Sigmoid colon (tissue), 7 donors: ENCODE results near the gene LXN. TPM values are rescaled to one million over a fixed set of nuclear protein-coding genes. Genes with fewer than 3 reads are reported as not detected.

Source experiments
- DNase-seq: peaks from one replicate; pipeline ENCODE4 v3.0.0-alpha.2; 2019
- H3K27ac ChIP-seq, 4 donors: fragments of 200-600 bp; sonication (generic); one replicate each; pipeline ENCODE4 v1.5.1; 2016 to 2019; ENCODE audit warnings: mild to moderate bottlenecking in 1 of 4
- H3K27me3 ChIP-seq, 3 donors: fragments of 200-600 bp; sonication (generic); one replicate each; pipeline ENCODE4 v1.5.1; 2019; ENCODE audit warnings: mild to moderate bottlenecking in 1 of 3
- H3K36me3 ChIP-seq, 4 donors: fragments of 200-600 bp; sonication (generic); one replicate each; pipeline ENCODE4 v1.5.1; 2016 to 2019
- H3K4me1 ChIP-seq, 4 donors: fragments of 200-600 bp; sonication (generic); one replicate each; pipeline ENCODE4 v1.5.1; 2017 to 2019
- H3K4me3 ChIP-seq, 4 donors: fragments of 200-600 bp; sonication (generic); one replicate each; pipeline ENCODE4 v1.5.1; 2017 to 2019; ENCODE audit warnings: mild to moderate bottlenecking in 2 of 4, moderate library complexity in 1 of 4
- H3K9me3 ChIP-seq, 4 donors: fragments of 200-600 bp in 3 of 4; sonication (generic) in 3 of 4; one replicate each; pipeline versions ENCODE4 v1.5.1 to v1.6.1; 2013 to 2019
- CTCF ChIP-seq, 4 experiments: fragments of 450-650 bp in 3 of 4; fragments of 200-600 bp in 1 of 4; IDR thresholded peaks; one replicate each; pipeline ENCODE4 v1.5.1; 2016 to 2019; ENCODE audit warnings: antibody characterized with exemption in 4 of 4, mild to moderate bottlenecking in 3 of 4, moderate library complexity in 2 of 4
- EP300 ChIP-seq, 4 donors: sonication (generic); formaldehyde crosslinking; IDR thresholded peaks; one replicate each; pipeline ENCODE4 v1.6.1; 2017; ENCODE audit warnings: antibody characterized with exemption in 4 of 4
- POLR2A ChIP-seq, 2 donors: fragments of 450-650 bp; IDR thresholded peaks; one replicate each; pipeline ENCODE4 v1.6.1; 2016; ENCODE audit warnings: antibody characterized with exemption in 2 of 2, mild to moderate bottlenecking in 2 of 2, moderate library complexity in 2 of 2
- POLR2AphosphoS5 ChIP-seq, 4 donors: sonication (generic); formaldehyde crosslinking; IDR thresholded peaks; one replicate each; pipeline ENCODE4 v1.6.1; 2017; ENCODE audit warnings: antibody characterized with exemption in 4 of 4
- WGBS, 2 donors: extraction: QIAGEN DNeasy Blood & Tissue Kit; methylation state at CpG; one replicate each; pipeline ENCODE4 v1.1.7; 2013; 5-methylcytosine and 5-hydroxymethylcytosine counted together
- intact Hi-C: fragments of 100-400 bp; cut with DNase I; formaldehyde crosslinking; loops from one replicate; pipeline ENCODE4 v1.15.1; 2023
- polyA plus RNA-seq, 3 donors: library from polyadenylated mRNA; stranded (reverse); fragments of 200-250 nt; gene quantifications; one replicate each; pipeline ENCODE4 v1.2.3, GENCODE V29; 2013
- total RNA-seq, 4 donors: library from RNA; depleted of rRNA; stranded (reverse); fragments of >200 nt; gene quantifications; one replicate each; pipeline ENCODE4 v1.1.0, GENCODE V29; 2016
- donor health status: healthy with polysubstance abuse.
- donor health status: Bipolar disorder and iron deficiency.
- donor health status: healthy.

Gene LXN
- 10 to 100 TPM in 1 of 4 donors, 1 to 10 TPM in 3; 8.6 to 13.2 (median 9.0) TPM for total RNA-seq
- polyA plus RNA-seq: 10 to 100 TPM; 32.7 to 97.3 (median 74.5) TPM

- peaks cover 0 to 18% (median 13%) of the 10 kb centered on the region in 4 donors for H3K4me1 ChIP-seq
- peaks cover 0 to 39% (median 0%) of the 10 kb centered on the region in 4 donors for H3K36me3 ChIP-seq
- intact Hi-C loops: no loop called here
- TF ChIP-seq POLR2AphosphoS5 (IDR thresholded peaks at IDR 0.05): peak in 3 of 4 donors; percentile 51 to 68 (median 68)
- TF ChIP-seq EP300 (IDR thresholded peaks at IDR 0.05): no peak
- peak in 1 of 2 donors; percentile 60 for TF ChIP-seq POLR2A (IDR thresholded peaks at IDR 0.05)
- peak in 3 of 4 experiments; percentile 36 to 58 (median 45) for TF ChIP-seq CTCF (IDR thresholded peaks at IDR 0.05)
- peak within 1 kb of the TSS; percentile 73 to 88 (median 79) for H3K27ac ChIP-seq
- H3K9me3 ChIP-seq: no peaks in the 10 kb centered on the region
- WGBS, 2 donors: 2 to 5% methylated on average over 30 of the region's 30 CpGs
- peak; percentile 88 for DNase-seq
- no peaks in the 10 kb centered on the region for H3K27me3 ChIP-seq
- peak within 1 kb of the TSS; percentile 32 to 61 (median 56) for H3K4me3 ChIP-seq
These were observed at the start of gene LXN for GRCh38 chr3:158672215-158673176. TSS of gene LXN (minus strand) at chr3:158672648. CDS start at chr3:158672478, 170 bp downstream.

GRCh38 chr3:158722108-158722507, 49.7 kb upstream of the LXN start:
- Histone ChIP-seq H3K36me3 (no peaks in the 10 kb centered on the region), H3K4me3 (no peak overlapping the region), H3K27ac (peak overlapping the region in 2 of 4 donors; percentile 67 to 73), H3K4me1 (peaks cover 0 to 60% (median 43%) of the 10 kb centered on the region in 4 donors), H3K27me3 (no peaks in the 10 kb centered on the region), H3K9me3 (no peaks in the 10 kb centered on the region)
- intact Hi-C loops: no loop called here
- no peak for DNase-seq
- no peak for TF ChIP-seq POLR2AphosphoS5 (IDR thresholded peaks at IDR 0.05)
- WGBS, 2 donors: 83 to 95% methylated on average over 1 of the region's 1 CpG

GRCh38 chr3:158718490-158719170, 46.2 kb upstream of the LXN start:
- Histone ChIP-seq H3K36me3 (no peaks in the 10 kb centered on the region), H3K27me3 (no peaks in the 10 kb centered on the region), H3K4me3 (no peak overlapping the region), H3K27ac (no peak overlapping the region), H3K9me3 (no peaks in the 10 kb centered on the region), H3K4me1 (peaks cover 0 to 34% (median 20%) of the 10 kb centered on the region in 4 donors)
- WGBS, 2 donors: 62 to 78% methylated on average over 5 of the region's 5 CpGs
- intact Hi-C loops: no loop called here
- no peak for TF ChIP-seq EP300 (IDR thresholded peaks at IDR 0.05)
- no peak for TF ChIP-seq CTCF (IDR thresholded peaks at IDR 0.05)
- TF ChIP-seq POLR2A (IDR thresholded peaks at IDR 0.05): no peak
- TF ChIP-seq POLR2AphosphoS5 (IDR thresholded peaks at IDR 0.05): no peak
- no peak for DNase-seq

- H3K9me3 ChIP-seq: no peaks in the 10 kb centered on the region
- WGBS, 2 donors: 94 to 95% methylated on average over 2 of the region's 2 CpGs
- no peaks in the 10 kb centered on the region for H3K27me3 ChIP-seq
- no peak overlapping the region for H3K4me3 ChIP-seq
- H3K36me3 ChIP-seq: peaks cover 0 to 9% (median 0%) of the 10 kb centered on the region in 4 donors
- H3K4me1 ChIP-seq: peaks cover 0 to 27% (median 14%) of the 10 kb centered on the region in 4 donors
- intact Hi-C loops: no loop called here
- peak overlapping the region in 3 of 4 donors; percentile 50 to 66 (median 61) for H3K27ac ChIP-seq
- DNase-seq: no peak
- TF ChIP-seq POLR2A (IDR thresholded peaks at IDR 0.05) (no peak), CTCF (IDR thresholded peaks at IDR 0.05) (no peak), POLR2AphosphoS5 (IDR thresholded peaks at IDR 0.05) (no peak)
These were observed 45.1 kb upstream of the LXN start for GRCh38 chr3:158717576-158717975.

GRCh38 chr3:158713094-158713499, 40.6 kb upstream of the LXN start:
- DNase-seq: no peak
- no peak overlapping the region for H3K4me3 ChIP-seq
- peaks cover 0 to 31% (median 26%) of the 10 kb centered on the region in 4 donors for H3K4me1 ChIP-seq
- peak overlapping the region; percentile 11 to 58 (median 26) for H3K27ac ChIP-seq
- peaks cover 0 to 25% (median 2%) of the 10 kb centered on the region in 4 donors for H3K36me3 ChIP-seq
- H3K9me3 ChIP-seq: no peaks in the 10 kb centered on the region
- H3K27me3 ChIP-seq: no peaks in the 10 kb centered on the region
- intact Hi-C loops: no loop called here
- WGBS, 2 donors: 15 to 53% methylated on average over 9 of the region's 9 CpGs
- TF ChIP-seq EP300 (IDR thresholded peaks at IDR 0.05) (no peak), POLR2AphosphoS5 (IDR thresholded peaks at IDR 0.05) (peak in 2 of 4 donors; percentile 12 to 33)
